Fibroblast of lung (primary cell): ENCODE data around the gene ELK1. TPM values are rescaled to one million over a fixed set of nuclear protein-coding genes. Genes with fewer than 3 reads are reported as not detected.

Experiments used
- DNase-seq, 2 donors: peaks; one replicate each; pipeline versions ENCODE4 v3.0.0 to v3.0.0-alpha.2; 2010; ENCODE audit warnings: low read depth in 2 of 2
- H2AFZ ChIP-seq: 2 replicates; pipeline ENCODE4 v1.5.1; 2012; ENCODE audit warnings: low read length, control low read depth, inconsistent platforms
- H3K27ac ChIP-seq: 2 replicates; pipeline ENCODE4 v1.5.1; 2011; ENCODE audit warnings: low read length, control low read depth; ENCODE audit not compliant: insufficient read depth
- H3K27me3 ChIP-seq: 2 replicates; pipeline ENCODE4 v1.5.1; 2011; ENCODE audit warnings: mild to moderate bottlenecking, low read length; ENCODE audit not compliant: control insufficient read depth, insufficient read depth
- H3K36me3 ChIP-seq: 2 replicates; pipeline ENCODE4 v1.5.1; 2011; ENCODE audit warnings: low read length; ENCODE audit not compliant: control insufficient read depth, insufficient read depth
- H3K4me1 ChIP-seq: 2 replicates; pipeline ENCODE4 v1.5.1; 2011; ENCODE audit warnings: low read length; ENCODE audit not compliant: control insufficient read depth, insufficient read depth; ENCODE audit errors: extremely low read depth
- H3K4me2 ChIP-seq: 2 replicates; pipeline ENCODE4 v1.5.1; 2011; ENCODE audit warnings: low read length, control low read depth; ENCODE audit not compliant: insufficient read depth; ENCODE audit errors: extremely low read depth
- H3K4me3 ChIP-seq, 4 experiments: fragments of 200-600 bp in 1 of 4; sonication (generic) in 1 of 4; replicated peaks in 1 of 4; 2 replicates each; pipeline ENCODE4 v1.5.1; 2011 to 2016; ENCODE audit warnings: low read length in 4 of 4, low read depth in 3 of 4, mild to moderate bottlenecking in 3 of 4, control low read depth in 2 of 4, inconsistent platforms in 1 of 4, mixed read lengths in 1 of 4; ENCODE audit not compliant: insufficient read depth in 1 of 4; ENCODE audit errors: control extremely low read depth in 1 of 4
- H3K79me2 ChIP-seq: 2 replicates; pipeline ENCODE4 v1.5.1; 2012; ENCODE audit warnings: mild to moderate bottlenecking, low read length, inconsistent platforms; ENCODE audit not compliant: control insufficient read depth, insufficient read depth
- H3K9ac ChIP-seq: 2 replicates; pipeline ENCODE4 v1.5.1; 2011; ENCODE audit warnings: mild to moderate bottlenecking, low read length, control low read depth; ENCODE audit not compliant: insufficient read depth
- H3K9me3 ChIP-seq: 2 replicates; pipeline ENCODE4 v1.5.1; 2012; ENCODE audit warnings: low read depth, low read length; ENCODE audit not compliant: control insufficient read depth, insufficient read depth
- H4K20me1 ChIP-seq: 2 replicates; pipeline ENCODE4 v1.5.1; 2011; ENCODE audit warnings: low read length; ENCODE audit not compliant: control insufficient read depth, insufficient read depth; ENCODE audit errors: extremely low read depth
- CTCF ChIP-seq, 2 donors: IDR thresholded peaks in 1 of 2; conservative IDR thresholded peaks in 1 of 2; 1 replicate in 1 of 2; 2 replicates in 1 of 2; pipeline ENCODE4 v1.5.1; 2011 to 2012; ENCODE audit warnings: low read length in 2 of 2, control low read depth in 1 of 2, inconsistent platforms in 1 of 2, low read depth in 1 of 2, mild to moderate bottlenecking in 1 of 2
- EZH2 ChIP-seq: IDR thresholded peaks from 2 replicates; pipeline ENCODE4 v1.5.1; 2012; ENCODE audit warnings: low read length, control low read depth, mild to moderate bottlenecking; ENCODE audit errors: missing control alignments
- polyA plus RNA-seq, 2 donors: library from polyadenylated mRNA; depleted of rRNA in 1 of 2; stranded (reverse) in 1 of 2; unstranded in 1 of 2; fragments of >200 nt; gene quantifications; 2 replicates each; pipeline ENCODE4 v1.2.1, GENCODE V29; 2011 to 2012; ENCODE audit warnings: missing spikeins in 1 of 2
- total RNA-seq: library from RNA; depleted of rRNA; stranded (reverse); fragments of >200 nt; gene quantifications from 2 replicates; pipeline ENCODE4 v1.2.1, GENCODE V29; 2014

The ELK1 gene
- total and polyA plus RNA-seq, 2 donors (not counting 1 experiment from before 2014, with no cell fraction given), result 13.9 to 25.3 TPM

- H3K9ac ChIP-seq, result no peak overlapping the region
- H3K27ac ChIP-seq, result no peak overlapping the region
- H3K36me3 ChIP-seq, result no peaks in the 10 kb centered on the region
- DNase-seq, result no peak
- H2AFZ ChIP-seq, result no peak overlapping the region
- no peaks in the 10 kb centered on the region for H3K79me2 ChIP-seq
- H3K4me2 ChIP-seq, result no peak overlapping the region
- no peaks in the 10 kb centered on the region for H4K20me1 ChIP-seq
- H3K4me1 ChIP-seq, result no peaks in the 10 kb centered on the region
- H3K4me3 ChIP-seq, result no peak overlapping the region
- H3K27me3 ChIP-seq, result no peaks in the 10 kb centered on the region
- H3K9me3 ChIP-seq, result no peaks in the 10 kb centered on the region
- TF ChIP-seq CTCF (conservative IDR thresholded peaks at IDR 0.05 in 1 of 2, IDR thresholded peaks at IDR 0.05 in 1 of 2; ENCODE audit: low read depth in 1 of 2, low read length in 2 of 2), result no peak
- no peak for TF ChIP-seq EZH2
Measured at GRCh38 chrX:47597222-47597621, 53.1 kb downstream of the ELK1 start.

- Histone ChIP-seq H3K9ac (no peak overlapping the region), H3K4me2 (no peak overlapping the region)
- peak in 1 of 2 donors; percentile 82 for DNase-seq
Measured at GRCh38 chrX:47596256-47596655, 54.1 kb downstream of the ELK1 start.

GRCh38 chrX:47595716-47596251 lies 54.6 kb downstream of the ELK1 start:
- Histone ChIP-seq H3K27me3 (no peaks in the 10 kb centered on the region), H3K4me2 (no peak overlapping the region), H3K27ac (no peak overlapping the region), H3K36me3 (no peaks in the 10 kb centered on the region), H2AFZ (no peak overlapping the region), H4K20me1 (no peaks in the 10 kb centered on the region), H3K4me1 (no peaks in the 10 kb centered on the region), H3K79me2 (no peaks in the 10 kb centered on the region), H3K4me3 (no peak overlapping the region), H3K9ac (no peak overlapping the region), H3K9me3 (no peaks in the 10 kb centered on the region)
- TF ChIP-seq CTCF (conservative IDR thresholded peaks at IDR 0.05 in 1 of 2, IDR thresholded peaks at IDR 0.05 in 1 of 2; ENCODE audit: low read depth in 1 of 2, low read length in 2 of 2) (no peak), EZH2 (no peak)
- peak; percentile 83 to 93 for DNase-seq

More at GRCh38 chrX:47596256-47596655, 54.1 kb downstream of the ELK1 start:
- Histone ChIP-seq H3K27ac (no peak overlapping the region), H3K27me3 (no peaks in the 10 kb centered on the region), H2AFZ (no peak overlapping the region), H3K36me3 (no peaks in the 10 kb centered on the region), H4K20me1 (no peaks in the 10 kb centered on the region), H3K4me3 (no peak overlapping the region), H3K79me2 (no peaks in the 10 kb centered on the region), H3K9me3 (no peaks in the 10 kb centered on the region), H3K4me1 (no peaks in the 10 kb centered on the region)
- TF ChIP-seq CTCF (conservative IDR thresholded peaks at IDR 0.05 in 1 of 2, IDR thresholded peaks at IDR 0.05 in 1 of 2; ENCODE audit: low read depth in 1 of 2, low read length in 2 of 2) (no peak), EZH2 (no peak)
